K562 (cell line): Measurements from ENCODE around the gene PPP6R1. TPM values are rescaled to one million over a fixed set of nuclear protein-coding genes. Genes with fewer than 3 reads are reported as not detected.

Experiments used
- ATAC-seq: fragments of 200-7000 bp; cut with Tn5 transposase; 3 replicates; pipeline ENCODE4 v1.9.1; 2020; ENCODE audit warnings: moderate library complexity
- BruUV-seq: library from RNA; stranded (reverse); fragments of 400-500 nt; replicated peaks from 2 replicates; lab custom pipeline; 2021; lab: Mats Ljungman, UMichigan
- CTCF ChIA-PET: fragments of 300-600 bp; formaldehyde crosslinking; extraction: SDS; loops from one replicate; lab custom pipeline; 2021; ENCODE audit warnings: low intra/inter-chr PET ratio; lab: Yijun Ruan, JAX
- POLR2A ChIA-PET: fragments of 300-600, 350-650 bp; sonication (Branson Sonifier 250); formaldehyde crosslinking; extraction: SDS; loops from one replicate; lab custom pipeline; 2021; ENCODE audit warnings: antibody characterized with exemption, inconsistent platforms; lab: Yijun Ruan, JAX
- DNase-seq, 4 experiments: peaks; one replicate each; pipeline versions ENCODE4 v3.0.0 to v3.0.0-alpha.2; 2011 to 2018; ENCODE audit warnings: low spot score in 3 of 4, mixed read lengths in 3 of 4; ENCODE audit errors: extremely low read depth in 1 of 4
- FAIRE-seq: peaks from 2 replicates; lab custom pipeline; 2011; peaks lifted over from hg19 to GRCh38; lab: Jason Lieb, UNC
- H2AFZ ChIP-seq: 2 replicates; pipeline ENCODE4 v1.6.0; 2011; ENCODE audit warnings: low read depth, low read length, control low read depth, inconsistent platforms
- H3K27ac ChIP-seq: fragments of 200-600 bp; 3 replicates; pipeline ENCODE4 v1.8.0; 2011; ENCODE audit warnings: low read depth, mild to moderate bottlenecking, control low read depth, inconsistent platforms, low read length, moderate library complexity, mixed read lengths; ENCODE audit errors: extremely low read depth
- H3K27me3 ChIP-seq, 2 experiments: fragments of 300-600 bp in 1 of 2; 2 replicates in 1 of 2; 3 replicates in 1 of 2; pipeline versions ENCODE4 v1.6.0 to v1.8.0; 2011; ENCODE audit warnings: inconsistent platforms in 2 of 2, low read length in 2 of 2, mild to moderate bottlenecking in 1 of 2, mixed read lengths in 1 of 2, moderate library complexity in 1 of 2; ENCODE audit not compliant: control insufficient read depth in 2 of 2, insufficient read depth in 2 of 2
- H3K36me3 ChIP-seq: fragments of 300-600 bp; 3 replicates; pipeline ENCODE4 v1.8.0; 2011; ENCODE audit warnings: mild to moderate bottlenecking, low read length, inconsistent platforms; ENCODE audit not compliant: control insufficient read depth, insufficient read depth
- H3K4me1 ChIP-seq, 2 experiments: fragments of 200-600 bp in 1 of 2; replicated peaks in 1 of 2; 2 replicates in 1 of 2; 3 replicates in 1 of 2; pipeline versions ENCODE4 v1.5.1 to v1.8.0; 2011; ENCODE audit warnings: inconsistent platforms in 2 of 2, low read length in 2 of 2, mild to moderate bottlenecking in 1 of 2, mixed read lengths in 1 of 2, moderate library complexity in 1 of 2; ENCODE audit not compliant: control insufficient read depth in 2 of 2, insufficient read depth in 2 of 2
- H3K4me2 ChIP-seq: 2 replicates; pipeline ENCODE4 v1.6.1; 2011; ENCODE audit warnings: low read length, control low read depth, inconsistent platforms, mixed read lengths; ENCODE audit not compliant: insufficient read depth
- H3K4me3 ChIP-seq: fragments of 200-600 bp; sonication (generic), shearing (Covaris generic); 2 replicates; pipeline ENCODE4 v1.5.1; 2016; ENCODE audit warnings: control low read depth, inconsistent platforms
- H3K79me2 ChIP-seq: fragments of 200-600 bp; 3 replicates; pipeline ENCODE4 v1.8.0; 2011; ENCODE audit warnings: low read length, inconsistent platforms; ENCODE audit not compliant: control insufficient read depth, insufficient read depth
- H3K9ac ChIP-seq, 2 experiments: 2 replicates each; pipeline versions ENCODE4 v1.6.0 to v1.6.1; 2011; ENCODE audit warnings: low read depth in 2 of 2, low read length in 2 of 2, control low read depth in 1 of 2, inconsistent platforms in 1 of 2, mild to moderate bottlenecking in 1 of 2, mixed read lengths in 1 of 2; ENCODE audit not compliant: insufficient read depth in 1 of 2
- H3K9me1 ChIP-seq: one replicate; pipeline ENCODE4 v1.6.0; 2011; ENCODE audit warnings: inconsistent platforms, mild to moderate bottlenecking, low read length, moderate library complexity; ENCODE audit not compliant: control insufficient read depth, insufficient read depth
- H3K9me3 ChIP-seq: replicated peaks from 2 replicates; pipeline ENCODE4 v1.5.1; 2011; ENCODE audit warnings: low read depth, low read length, inconsistent platforms; ENCODE audit not compliant: control insufficient read depth, insufficient read depth
- H4K20me1 ChIP-seq: replicated peaks from 2 replicates; pipeline ENCODE4 v1.6.1; 2011; ENCODE audit warnings: low read length, inconsistent platforms, mixed read lengths; ENCODE audit not compliant: control insufficient read depth, insufficient read depth
- BRD4 ChIP-seq: fragments of 200-600 bp; sonication (generic); IDR thresholded peaks from 2 replicates; pipeline ENCODE4 v1.6.1; 2017; ENCODE audit warnings: inconsistent platforms
- EGR1 ChIP-seq: fragments of 450-650 bp; conservative IDR thresholded peaks from 2 replicates; pipeline ENCODE4 v1.6.1; 2017; ENCODE audit warnings: mild to moderate bottlenecking
- L3MBTL2 ChIP-seq: fragments of 450-650 bp; IDR thresholded peaks from 2 replicates; pipeline ENCODE4 v1.6.1; 2016; ENCODE audit warnings: mild to moderate bottlenecking, moderate library complexity
- LEF1 ChIP-seq: fragments of 450-650 bp; IDR thresholded peaks from 2 replicates; pipeline ENCODE4 v1.6.1; 2016; ENCODE audit warnings: mild to moderate bottlenecking
- MTA1 ChIP-seq: fragments of 450-650 bp; IDR thresholded peaks from 2 replicates; pipeline ENCODE4 v1.6.1; 2017; ENCODE audit warnings: borderline replicate concordance
- THRB ChIP-seq: fragments of 450-650 bp; formaldehyde crosslinking; conservative IDR thresholded peaks from 2 replicates; pipeline ENCODE4 v1.4.0; 2022; ENCODE audit warnings: mild to moderate bottlenecking, missing genetic modification characterization
- TRIM25 ChIP-seq: fragments of 450-650 bp; IDR thresholded peaks from 2 replicates; pipeline ENCODE4 v1.7.0; 2016; ENCODE audit warnings: borderline replicate concordance
- USF2 ChIP-seq: sonication (generic); formaldehyde crosslinking; IDR thresholded peaks from 2 replicates; pipeline ENCODE4 v1.5.0; 2020; ENCODE audit warnings: missing genetic modification reagents
- ZNF398 ChIP-seq: fragments of 250-450 bp; sonication (Bioruptor Pico); IDR thresholded peaks from 2 replicates; pipeline ENCODE4 v1.8.0; 2021; ENCODE audit warnings: moderate library complexity, mild to moderate bottlenecking, inconsistent platforms
- ZNF639 ChIP-seq, 2 experiments: fragments of 200-800 bp in 1 of 2; sonication (Bioruptor generic) in 1 of 2; sonication (generic) in 1 of 2; formaldehyde crosslinking in 1 of 2; IDR thresholded peaks in 1 of 2; conservative IDR thresholded peaks in 1 of 2; 2 replicates each; pipeline versions ENCODE4 v1.5.0 to v1.6.1; 2016 to 2020; ENCODE audit warnings: missing compliant biosample characterization in 1 of 2, missing genetic modification characterization in 1 of 2, missing genetic modification reagents in 1 of 2
- ZNF699 ChIP-seq: fragments of 250-450 bp; sonication (Bioruptor Pico); IDR thresholded peaks from 2 replicates; pipeline ENCODE4 v1.8.0; 2021; ENCODE audit warnings: mild to moderate bottlenecking, moderate library complexity; ENCODE audit not compliant: insufficient replicate concordance
- WGBS: fragments of 100-300 bp; shearing (Covaris generic); methylation state at CpG from one replicate; pipeline ENCODE4 v1.1.6; 2016; ENCODE audit warnings: low coverage, mixed read lengths; ENCODE audit not compliant: insufficient coverage; ENCODE audit errors: missing lambda C conversion rate; 5-methylcytosine and 5-hydroxymethylcytosine counted together
- in situ Hi-C: fragments of 300-500 bp; cut with MboI; formaldehyde crosslinking; loops from 4 replicates; pipeline ENCODE4 v1.15.0; 2018; ENCODE audit warnings: inconsistent platforms, mixed read lengths
- intact Hi-C: fragments of 100-400 bp; cut with micrococcal nuclease; formaldehyde crosslinking; loops from 2 replicates; pipeline ENCODE4 v1.14.2; 2022
- polyA plus RNA-seq, 8 experiments: library from polyadenylated mRNA; depleted of rRNA in 4 of 8; stranded (reverse) in 5 of 8; unstranded in 3 of 8; fragments of >200 nt; fragmentation: Nextera tagmentation in 2 of 8; fragmentation: Illumina TruSeq in 1 of 8; extraction: Ambion mirVana in 2 of 8; extraction: Trizol in 1 of 8; gene quantifications; 2 replicates each; pipeline versions ENCODE4 v1.2.1 to v1.2.3, GENCODE V29; 2011 to 2014; ENCODE audit warnings: inconsistent platforms in 1 of 8, missing spikeins in 1 of 8
- total RNA-seq, 7 experiments: library from RNA; depleted of rRNA in 6 of 7; stranded (reverse); fragments of >200 nt in 6 of 7; fragmentation: Illumina TruSeq in 2 of 7; extraction: Trizol in 2 of 7; gene quantifications; 2 replicates each; pipeline versions ENCODE4 v1.2.1 to v1.2.3, GENCODE V29; 2011 to 2021; ENCODE audit warnings: low replicate concordance in 1 of 7

Gene PPP6R1
- total and polyA plus RNA-seq, 9 of the 15 experiments (the other 6 are each of a cell fraction or from before 2014, with no cell fraction given) = 0.48 to 135 (median 37.2) TPM

- TF ChIP-seq USF2 (CRISPR knock-in tag) (peak; percentile 46; the same call in 1 of the 2 replicates), MTA1 (no peak)
Measured at GRCh38 chr19:55261671-55262126, 2.9 kb upstream of the PPP6R1 start (continued).

- peak overlapping the region; percentile 96 for H3K4me2 ChIP-seq
- CTCF ChIA-PET = no interaction called here
- peak overlapping the region; percentile 92 for H3K27ac ChIP-seq
- peaks cover 42% of the 10 kb centered on the region for H3K79me2 ChIP-seq
- FAIRE-seq (no peak), DNase-seq (peak in 1 of 4 experiments; percentile 42), ATAC-seq (no peak)
- H3K36me3 ChIP-seq = peaks cover 24% of the 10 kb centered on the region
- H3K27me3 ChIP-seq = no peaks in the 10 kb centered on the region
- H4K20me1 ChIP-seq = peaks cover 34% of the 10 kb centered on the region
- intact Hi-C loops = loop anchor here (1.0 to 2.0 kb wide), 2 partner anchors 21 to 43 kb away; partner anchors contain the start of gene HSPBP1
- WGBS = 19% methylated on average over 29 of the region's 29 CpGs
- H3K9ac ChIP-seq = peak overlapping the region; percentile 83 to 99
- peaks cover 4% of the 10 kb centered on the region for H3K9me1 ChIP-seq
- in situ Hi-C loops = no loop called here
- peaks cover 34 to 48% of the 10 kb centered on the region in 2 experiments; a peak in 4 of 5 replicates for H3K4me1 ChIP-seq
- H3K9me3 ChIP-seq = no peaks in the 10 kb centered on the region
- H2AFZ ChIP-seq = peak overlapping the region; percentile 75
- TSS peak; percentile 99 for BruUV-seq
- POLR2A ChIA-PET = interaction anchor here (0.6 to 3.4 kb wide), 33 partner anchors 9 to 368 kb away, joined by 3 to 34 read pairs (median 4); partner anchors contain the start of genes HSPBP1, KMT5C, RPL28 and TMEM190
- H3K4me3 ChIP-seq = peak overlapping the region; percentile 94
- TF ChIP-seq BRD4 (peak; percentile 64; the same call in 1 of the 2 replicates), EGR1 (0 out of 2 replicates have a peak, but pooled peaks have one; percentile 21), L3MBTL2 (peak; percentile 73; the same call in 1 of the 2 replicates), TRIM25 (no peak), ZNF398 (CRISPR knock-in tag) (no peak), ZNF699 (CRISPR knock-in tag) (no peak), THRB (CRISPR knock-in tag) (peak; percentile 42; the same call in 1 of the 2 replicates), ZNF639 (CRISPR knock-in tag; conservative IDR thresholded peaks at IDR 0.05 in 1 of 2, IDR thresholded peaks at IDR 0.05 in 1 of 2) (0 out of 4 replicates have a peak, but pooled peaks of 1 of the 2 experiments have one; percentile 5), LEF1 (no peak)
Measured at GRCh38 chr19:55259540-55260210, 858 bp upstream of the PPP6R1 start.
